Mesothelial cell of epicardium (in vitro differentiated cells): ENCODE results near the gene RP9. TPM values are rescaled to one million over a fixed set of nuclear protein-coding genes. Genes with fewer than 3 reads are reported as not detected.

Experiments used
- DNase-seq, 2 experiments: peaks; one replicate each; pipeline ENCODE4 v3.0.0; 2021; ENCODE audit warnings: low spot score in 2 of 2; ENCODE audit not compliant: unreplicated experiment in 2 of 2
- H3K27ac Mint-ChIP-seq: 2 replicates; pipeline ENCODE4 v1.8.0; 2021; ENCODE audit warnings: mixed read lengths
- H3K27me3 Mint-ChIP-seq: 2 replicates; pipeline ENCODE4 v1.8.0; 2021; ENCODE audit warnings: low read depth, mixed read lengths
- H3K36me3 Mint-ChIP-seq: 2 replicates; pipeline ENCODE4 v1.8.0; 2021; ENCODE audit warnings: mixed read lengths
- H3K4me1 Mint-ChIP-seq: 2 replicates; pipeline ENCODE4 v1.8.0; 2021; ENCODE audit warnings: mixed read lengths
- H3K4me3 Mint-ChIP-seq: 2 replicates; pipeline ENCODE4 v1.8.0; 2021; ENCODE audit warnings: mild to moderate bottlenecking, moderate library complexity, mixed read lengths
- H3K9me3 Mint-ChIP-seq: 2 replicates; pipeline ENCODE4 v1.8.0; 2021; ENCODE audit warnings: mixed read lengths
- total RNA-seq: library from RNA; stranded (reverse); gene quantifications from 3 replicates; pipeline ENCODE4 v1.2.1, GENCODE V29; 2021
- TF ChIP-seq, protein P1 (sequence below): fragments of 200-600 bp; sonication (generic); IDR thresholded peaks from one replicate; pipeline ENCODE4 v1.5.0; 2021; ENCODE audit warnings: antibody characterized with exemption; ENCODE audit not compliant: unreplicated experiment

The RP9 gene
- total RNA-seq, 1 donor from 2014 or later = 20.3 TPM

DNA sequence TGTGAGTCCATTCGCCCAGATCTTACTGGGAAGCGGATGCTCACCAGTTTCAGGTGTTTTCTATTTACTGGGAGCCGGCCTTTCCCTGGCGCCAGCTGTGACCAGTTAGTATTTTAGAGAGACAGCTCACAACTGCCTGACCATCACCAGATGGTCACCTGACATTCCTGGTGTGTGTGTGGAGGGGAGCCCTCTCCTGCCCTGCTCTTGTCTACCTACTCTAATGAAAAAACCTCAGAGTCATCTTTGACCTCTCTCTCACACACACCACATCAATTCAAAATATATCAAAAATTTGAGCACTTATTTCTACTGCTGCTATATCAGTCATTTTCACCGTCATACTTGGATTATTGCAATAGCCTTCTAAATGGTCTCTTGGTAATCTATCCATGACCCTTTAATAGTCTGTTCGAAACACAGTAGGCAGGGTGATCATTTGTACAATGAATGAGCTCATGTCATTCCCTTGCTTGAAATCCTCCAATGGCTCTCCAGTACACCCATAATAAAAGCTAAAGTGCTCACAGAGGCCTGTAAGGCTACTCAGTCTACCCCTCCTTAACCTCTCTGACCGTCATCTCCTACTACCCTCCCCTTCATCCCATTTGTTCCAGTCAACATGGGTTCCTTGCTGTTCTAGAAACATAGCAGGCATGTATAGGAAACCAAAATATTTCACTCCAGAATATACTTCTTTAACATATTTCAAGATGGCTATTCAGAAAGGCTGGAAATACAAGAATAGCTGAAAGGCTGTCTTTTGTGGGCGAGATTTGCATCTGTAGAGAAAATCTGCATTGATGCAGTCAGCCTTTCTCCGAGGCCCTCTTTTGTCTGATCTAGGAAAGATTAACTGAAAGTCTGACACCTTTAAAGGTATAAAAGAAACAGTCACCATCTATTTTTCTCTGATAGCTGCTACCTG is 29.2 kb downstream of the RP9 start:
- H3K9me3 Mint-ChIP-seq = no peaks in the 10 kb centered on the region
- no peaks in the 10 kb centered on the region for H3K36me3 Mint-ChIP-seq
- no peaks in the 10 kb centered on the region for H3K4me1 Mint-ChIP-seq
- no peak overlapping the region for H3K27ac Mint-ChIP-seq
- H3K4me3 Mint-ChIP-seq = no peak overlapping the region
- DNase-seq = no peak
- TF ChIP-seq, protein P1, sequence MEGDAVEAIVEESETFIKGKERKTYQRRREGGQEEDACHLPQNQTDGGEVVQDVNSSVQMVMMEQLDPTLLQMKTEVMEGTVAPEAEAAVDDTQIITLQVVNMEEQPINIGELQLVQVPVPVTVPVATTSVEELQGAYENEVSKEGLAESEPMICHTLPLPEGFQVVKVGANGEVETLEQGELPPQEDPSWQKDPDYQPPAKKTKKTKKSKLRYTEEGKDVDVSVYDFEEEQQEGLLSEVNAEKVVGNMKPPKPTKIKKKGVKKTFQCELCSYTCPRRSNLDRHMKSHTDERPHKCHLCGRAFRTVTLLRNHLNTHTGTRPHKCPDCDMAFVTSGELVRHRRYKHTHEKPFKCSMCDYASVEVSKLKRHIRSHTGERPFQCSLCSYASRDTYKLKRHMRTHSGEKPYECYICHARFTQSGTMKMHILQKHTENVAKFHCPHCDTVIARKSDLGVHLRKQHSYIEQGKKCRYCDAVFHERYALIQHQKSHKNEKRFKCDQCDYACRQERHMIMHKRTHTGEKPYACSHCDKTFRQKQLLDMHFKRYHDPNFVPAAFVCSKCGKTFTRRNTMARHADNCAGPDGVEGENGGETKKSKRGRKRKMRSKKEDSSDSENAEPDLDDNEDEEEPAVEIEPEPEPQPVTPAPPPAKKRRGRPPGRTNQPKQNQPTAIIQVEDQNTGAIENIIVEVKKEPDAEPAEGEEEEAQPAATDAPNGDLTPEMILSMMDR = no peak
- H3K27me3 Mint-ChIP-seq = peaks cover 22% of the 10 kb centered on the region

- Mint-ChIP-seq H3K27me3 (peaks cover 26% of the 10 kb centered on the region), H3K4me3 (no peak overlapping the region)
- TF ChIP-seq, protein P1 = no peak
These were observed 30.1 kb downstream of the RP9 start for GRCh38 chr7:33079096-33079495.

DNA sequence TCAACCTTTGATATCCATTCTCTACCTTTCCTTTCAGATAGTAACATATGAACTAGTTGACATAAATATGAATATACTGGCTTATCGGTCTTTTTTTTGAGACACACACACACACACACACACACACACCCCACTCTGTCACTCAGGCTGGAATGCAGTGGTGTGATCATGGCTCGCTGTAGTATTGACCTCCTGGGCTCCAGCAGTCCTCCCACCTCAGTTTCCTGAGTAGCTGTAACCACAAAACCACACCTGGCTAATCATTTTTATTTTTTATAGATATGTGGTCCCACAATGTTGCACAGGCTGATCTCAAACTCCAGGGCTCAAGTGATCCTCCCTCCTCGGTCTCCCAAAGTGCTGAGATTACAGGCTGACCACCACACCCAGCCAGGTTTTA is 32.5 kb downstream of the RP9 start:
- TF ChIP-seq, protein P1 = no peak

More at GRCh38 chr7:33079096-33079495, 30.1 kb downstream of the RP9 start:
- DNase-seq = no peak
- Mint-ChIP-seq H3K4me1 (peaks cover 2% of the 10 kb centered on the region), H3K27ac (no peak overlapping the region), H3K9me3 (no peaks in the 10 kb centered on the region), H3K36me3 (no peaks in the 10 kb centered on the region)

GRCh38 chr7:33075818-33076518 is 33.2 kb downstream of the RP9 start:
- DNase-seq = no peak
- peaks cover 26% of the 10 kb centered on the region for H3K27me3 Mint-ChIP-seq
- TF ChIP-seq, protein P1 = no peak
- H3K27ac Mint-ChIP-seq = no peak overlapping the region
- H3K9me3 Mint-ChIP-seq = peaks cover 9% of the 10 kb centered on the region
- peaks cover 5% of the 10 kb centered on the region for H3K4me1 Mint-ChIP-seq
- no peaks in the 10 kb centered on the region for H3K36me3 Mint-ChIP-seq
- no peak overlapping the region for H3K4me3 Mint-ChIP-seq

More for the DNA sequence above, 32.5 kb downstream of the RP9 start:
- peaks cover 2% of the 10 kb centered on the region for H3K9me3 Mint-ChIP-seq
- no peak for DNase-seq
- no peak overlapping the region for H3K4me3 Mint-ChIP-seq
- no peaks in the 10 kb centered on the region for H3K36me3 Mint-ChIP-seq
- peaks cover 26% of the 10 kb centered on the region for H3K27me3 Mint-ChIP-seq
- H3K27ac Mint-ChIP-seq = no peak overlapping the region
- peaks cover 5% of the 10 kb centered on the region for H3K4me1 Mint-ChIP-seq

DNA sequence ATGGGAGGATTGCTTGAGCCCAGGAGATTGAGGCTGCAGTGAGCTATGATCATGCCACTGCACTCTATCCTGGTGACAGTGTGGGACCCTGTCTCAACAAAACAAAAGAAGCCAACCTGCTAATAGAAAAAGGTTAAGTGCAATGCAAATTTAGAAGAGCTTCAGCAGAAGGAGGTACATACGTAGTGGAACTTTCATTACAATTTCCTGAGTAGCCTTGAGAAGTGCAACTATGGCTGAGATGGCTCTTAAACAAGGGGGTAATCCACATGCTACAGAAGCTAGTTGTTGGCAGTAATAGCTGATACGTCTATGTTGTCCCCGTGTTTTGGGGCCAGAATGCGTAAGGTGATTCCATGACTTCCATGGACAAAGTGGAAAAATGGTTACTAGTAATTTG is 36.0 kb downstream of the RP9 start:
- Mint-ChIP-seq H3K9me3 (peaks cover 29% of the 10 kb centered on the region), H3K27me3 (peaks cover 20% of the 10 kb centered on the region), H3K4me1 (peaks cover 5% of the 10 kb centered on the region), H3K36me3 (no peaks in the 10 kb centered on the region), H3K27ac (no peak overlapping the region), H3K4me3 (no peak overlapping the region)
- no peak for DNase-seq
- TF ChIP-seq, protein P1 = no peak
